RKO (cell line): ENCODE measurements around the gene ATP8A2.

ENCODE experiments used
- DNase-seq: peaks from one replicate; pipeline ENCODE4 v3.0.0-alpha.2; 2016; ENCODE audit warnings: low spot score

The ATP8A2 gene

GRCh38 chr13:25860265-25860664 is 488.5 kb downstream of the ATP8A2 start:
- DNase-seq, result no peak

DNA sequence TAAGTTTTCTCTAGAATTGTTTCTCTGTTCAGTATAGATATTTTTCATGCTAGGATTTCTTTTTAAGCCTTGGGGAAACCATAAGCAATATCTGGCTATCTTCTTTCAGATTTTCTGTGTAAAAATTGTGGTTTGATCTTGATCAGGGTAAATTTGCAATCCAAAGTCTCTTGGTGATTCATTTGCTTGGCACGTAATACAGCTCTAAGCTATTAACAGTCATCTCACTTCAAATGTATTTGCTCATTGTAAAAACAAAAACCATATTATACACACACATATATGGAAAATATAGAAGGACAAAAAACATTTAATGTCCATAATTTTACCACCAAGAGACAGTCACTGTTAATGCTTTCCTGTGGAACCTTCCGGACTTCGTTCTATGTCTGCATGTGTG is 489.1 kb downstream of the ATP8A2 start:
- DNase-seq, result no peak

DNA sequence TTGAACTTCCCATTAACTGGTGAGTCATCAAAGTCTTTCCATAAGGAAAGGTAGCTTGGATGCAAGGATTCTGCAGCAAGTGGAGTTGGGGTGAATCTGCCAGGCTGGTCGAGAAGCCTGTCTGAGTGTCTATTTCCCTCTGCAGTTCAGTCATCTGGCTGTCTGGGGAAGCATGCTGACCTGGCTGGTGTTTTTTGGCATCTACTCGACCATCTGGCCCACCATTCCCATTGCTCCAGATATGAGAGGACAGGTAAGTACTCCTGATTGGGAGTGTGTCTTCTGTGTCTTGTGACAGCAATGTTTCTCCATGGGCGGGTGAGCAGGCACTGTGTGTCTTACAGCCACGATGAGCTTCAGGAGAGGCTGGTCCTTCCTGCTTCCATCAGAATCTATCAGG is 490.4 kb downstream of the ATP8A2 start:
- no peak for DNase-seq

DNA sequence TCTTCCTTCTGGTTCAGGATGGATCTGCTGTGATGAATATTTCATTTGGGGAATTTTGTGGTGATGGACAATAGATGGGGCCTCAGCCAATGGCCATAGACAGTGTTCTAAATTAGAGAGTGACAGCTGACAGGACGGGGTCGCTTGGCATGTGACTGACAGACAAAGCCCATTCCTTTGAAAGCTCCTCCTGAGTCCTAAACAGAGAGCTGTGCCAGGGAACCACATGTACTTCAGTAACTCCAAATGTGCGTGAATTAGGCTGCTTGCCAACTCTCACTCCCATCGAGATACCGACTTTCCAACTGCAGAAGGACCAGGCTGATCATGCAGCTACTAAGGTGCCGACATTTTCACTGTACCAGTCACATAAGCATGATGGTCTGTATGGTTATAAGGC is 492.3 kb downstream of the ATP8A2 start:
- no peak for DNase-seq

- no peak for DNase-seq
These were observed 493.2 kb downstream of the ATP8A2 start for GRCh38 chr13:25864936-25865335.

DNA sequence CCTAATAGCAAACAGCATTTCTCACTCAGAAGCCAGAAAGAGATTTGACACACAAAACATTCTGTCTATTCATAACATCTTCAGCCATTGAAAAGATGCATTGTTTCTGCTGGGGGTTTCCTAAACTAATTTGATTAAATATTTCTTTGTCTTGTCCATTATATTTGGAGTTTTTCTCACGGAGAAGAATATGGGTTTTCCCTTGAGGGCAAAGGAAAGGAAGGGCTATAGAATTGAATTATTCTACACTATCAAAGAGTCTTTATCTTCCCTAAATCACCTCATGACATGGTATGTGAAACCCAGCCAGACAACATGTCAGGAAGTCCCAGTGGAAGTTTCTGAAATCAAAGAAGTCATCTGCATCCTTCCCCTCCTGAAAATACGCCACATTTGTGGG is 493.6 kb downstream of the ATP8A2 start:
- no peak for DNase-seq

DNA sequence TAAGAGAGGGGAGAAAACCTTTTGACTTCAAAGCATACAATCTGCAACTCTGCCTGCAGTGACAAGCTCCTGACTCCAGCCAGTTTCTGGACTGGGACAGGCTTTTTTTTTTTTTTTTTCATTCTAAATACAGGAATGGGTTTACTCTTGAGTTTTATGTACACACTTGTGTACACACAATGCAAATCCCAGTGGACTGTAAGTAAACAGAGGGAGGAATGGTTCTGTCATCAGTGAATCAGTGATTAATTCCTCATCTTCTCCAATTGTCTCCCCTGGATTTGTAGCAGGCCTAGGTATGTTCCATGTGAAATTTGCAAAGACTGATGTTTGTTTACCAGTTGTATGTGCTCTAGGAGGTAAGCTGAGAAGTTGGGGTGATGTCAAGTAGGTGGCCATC is 495.3 kb downstream of the ATP8A2 start:
- DNase-seq, result no peak

GRCh38 chr13:25868490-25868889 is 496.7 kb downstream of the ATP8A2 start:
- DNase-seq, result no peak

DNA sequence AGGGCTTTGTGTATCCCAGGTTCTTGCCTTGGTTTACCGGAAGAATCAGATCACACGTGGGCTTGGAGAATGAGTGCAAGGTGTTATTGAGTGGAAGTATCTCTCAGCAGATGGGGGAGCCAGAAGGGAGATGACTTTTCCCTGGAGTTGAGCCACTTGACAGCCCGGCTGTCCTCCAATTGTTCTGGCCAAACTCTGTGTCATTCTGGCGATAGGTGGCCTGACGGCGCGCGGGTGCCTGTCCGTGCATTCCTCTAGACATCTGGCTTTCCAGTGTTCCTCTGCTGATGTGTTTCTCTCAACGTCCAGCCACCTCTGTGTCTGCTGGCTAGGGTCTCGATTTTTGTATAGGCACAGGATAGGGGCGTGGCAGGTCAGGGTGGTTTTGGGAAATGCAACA is 498.2 kb downstream of the ATP8A2 start:
- no peak for DNase-seq

DNA sequence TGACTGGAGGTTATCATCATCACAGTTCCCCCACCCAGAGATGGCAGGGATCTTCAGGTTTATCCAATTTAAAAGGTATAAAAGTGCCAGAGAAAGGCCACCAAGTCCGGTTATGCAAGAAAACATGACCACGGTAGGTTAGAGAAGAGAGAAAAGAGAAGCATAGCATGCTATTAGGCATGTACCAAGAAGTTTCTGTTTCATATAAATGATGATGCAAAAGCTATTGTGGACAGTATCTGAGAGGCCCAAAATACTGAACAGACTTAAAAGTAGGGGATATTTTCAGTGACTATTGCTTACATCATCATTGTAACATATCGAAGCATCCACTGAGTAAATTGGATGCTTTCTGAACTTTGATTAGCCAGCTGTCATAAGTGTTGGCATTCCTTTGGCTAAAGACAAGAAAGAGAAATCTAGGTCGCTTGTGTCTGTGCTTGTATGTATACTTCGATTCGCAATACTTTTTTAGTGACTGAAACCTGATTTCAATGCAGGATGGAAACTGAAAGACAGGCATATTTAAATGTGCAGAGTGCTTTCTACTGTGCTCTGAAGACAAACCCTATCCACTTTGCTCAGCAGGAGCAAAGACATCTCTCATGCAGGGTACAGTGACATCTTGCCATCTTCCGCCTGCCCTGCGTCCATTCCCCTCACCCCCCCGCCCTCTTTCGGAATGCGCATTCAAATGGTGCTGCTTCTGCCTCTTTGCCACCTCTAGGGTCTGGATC is 499.8 kb downstream of the ATP8A2 start:
- no peak for DNase-seq

DNA sequence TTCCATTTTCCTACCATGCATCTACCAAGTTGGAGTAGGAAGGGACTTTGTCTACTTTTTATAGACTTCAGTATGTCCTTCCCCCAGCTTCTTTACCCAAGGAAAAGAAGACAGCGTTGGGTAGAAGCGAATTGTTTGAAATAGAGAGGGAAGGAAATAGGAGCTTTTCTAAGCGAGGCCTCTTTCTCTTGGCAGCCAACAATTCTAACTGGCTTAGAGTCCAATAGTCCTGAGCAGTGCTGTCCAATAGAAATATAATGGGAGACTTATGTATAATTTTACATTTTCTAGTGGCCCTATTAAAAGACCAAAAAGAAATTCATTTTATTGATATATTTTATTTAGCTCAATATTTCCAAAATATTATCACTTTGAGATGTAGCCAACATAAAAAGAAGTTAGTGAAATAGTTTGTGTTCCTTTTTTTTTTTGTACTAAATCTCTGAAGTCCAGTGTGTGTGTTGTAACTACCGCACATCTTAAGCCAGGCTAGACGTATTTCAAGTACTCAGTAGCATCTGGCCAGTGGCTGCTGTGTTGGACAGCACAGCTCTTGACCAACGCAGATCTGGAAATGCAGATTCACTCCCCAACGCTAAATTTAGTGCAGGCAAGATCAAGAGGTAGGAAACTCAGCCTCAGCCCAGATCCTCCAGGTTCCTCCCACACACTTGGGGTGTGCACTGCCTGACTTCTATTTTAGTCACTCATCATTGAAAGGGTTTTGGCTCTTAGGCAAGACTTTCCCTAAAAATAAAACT is 500.9 kb downstream of the ATP8A2 start:
- no peak for DNase-seq

GRCh38 chr13:25873242-25873612 is 501.5 kb downstream of the ATP8A2 start:
- DNase-seq, result no peak

DNA sequence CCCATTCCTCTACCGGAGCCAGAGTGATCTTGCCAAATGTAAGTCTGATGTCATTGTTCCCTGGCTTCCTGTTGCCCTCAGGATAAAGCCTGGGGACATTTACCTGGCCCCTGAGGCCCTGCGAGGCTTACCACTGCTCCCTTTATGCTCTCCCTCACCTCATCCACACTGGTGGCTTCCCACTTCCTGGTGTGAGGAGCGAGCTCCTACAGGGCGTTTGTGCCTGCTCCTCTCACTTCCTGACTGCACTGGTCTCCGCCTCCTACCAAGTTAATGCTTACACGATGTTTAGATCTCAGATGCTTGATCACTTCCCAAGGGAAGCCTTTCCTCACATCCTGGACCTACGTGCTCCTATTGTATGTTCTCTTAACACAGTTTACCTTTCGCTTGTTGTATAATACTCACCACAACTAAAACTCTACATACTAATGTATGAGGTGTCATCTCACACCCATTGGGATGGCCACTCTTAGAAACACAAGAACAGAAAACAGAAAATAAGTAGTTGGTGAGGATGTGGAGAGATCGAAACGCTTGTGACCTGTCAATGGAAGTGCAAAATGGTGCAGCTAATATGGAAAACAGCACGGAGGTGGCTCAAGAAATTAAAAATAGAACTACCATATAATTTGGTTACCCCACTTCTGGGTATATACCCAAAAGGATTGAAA is 502.4 kb downstream of the ATP8A2 start:
- DNase-seq, result no peak

DNA sequence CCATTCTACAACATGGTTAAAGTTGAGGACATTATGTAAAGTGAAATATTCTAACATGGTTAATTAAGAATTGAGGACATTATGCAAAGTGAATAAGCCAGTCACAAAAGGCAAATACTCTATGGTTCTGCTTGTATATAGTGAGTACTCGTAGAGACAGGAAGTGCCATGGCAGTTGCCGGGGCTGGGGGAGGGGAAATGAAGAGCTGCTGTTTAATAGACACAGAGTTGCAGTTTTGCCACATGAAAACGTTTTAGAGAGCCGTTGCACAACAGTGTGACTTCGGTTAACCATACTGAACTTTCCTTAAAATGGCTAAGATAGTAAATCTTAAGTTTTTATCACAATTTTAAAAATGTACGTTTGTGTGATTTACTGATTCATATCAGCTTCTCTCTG is 503.1 kb downstream of the ATP8A2 start:
- no peak for DNase-seq

- no peak for DNase-seq
These were observed 504.5 kb downstream of the ATP8A2 start for GRCh38 chr13:25876247-25876646.

- no peak for DNase-seq
These were observed 507.7 kb downstream of the ATP8A2 start for GRCh38 chr13:25879466-25879865.

- DNase-seq, result no peak
These were observed 509.6 kb downstream of the ATP8A2 start for GRCh38 chr13:25881136-25881926.

DNA sequence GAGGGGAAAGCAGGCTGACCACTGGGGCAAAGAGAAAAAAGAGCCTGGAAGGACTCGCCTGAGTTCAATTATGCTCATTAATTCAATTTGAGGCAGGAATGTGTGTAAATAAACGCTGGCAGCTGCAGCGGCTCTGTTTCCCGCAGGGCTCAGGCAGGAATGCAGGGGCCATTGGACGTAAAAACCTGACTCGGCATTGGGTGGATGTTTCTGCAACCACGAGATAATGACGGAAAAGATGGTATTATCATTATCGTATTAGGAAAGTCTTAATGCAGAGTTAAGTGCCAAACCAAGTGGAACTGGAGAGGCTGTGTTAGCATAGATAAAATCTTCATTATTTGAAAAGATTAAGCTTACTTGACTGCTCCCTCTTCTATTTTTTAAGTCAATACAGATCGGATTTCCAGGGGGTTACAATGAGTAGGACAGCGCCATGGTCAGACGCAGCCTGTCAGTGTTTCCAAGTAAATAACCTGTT is 510.2 kb downstream of the ATP8A2 start:
- DNase-seq, result no peak

GRCh38 chr13:25882466-25883357 is 510.9 kb downstream of the ATP8A2 start:
- no peak for DNase-seq

- DNase-seq, result no peak
These were observed 513.6 kb downstream of the ATP8A2 start for GRCh38 chr13:25885418-25885817.
